ENCODE data around the gene CAMK2D. TPM values are rescaled to one million over a fixed set of nuclear protein-coding genes. Genes with fewer than 3 reads are reported as not detected.

CAMK2D gene
- total RNA-seq, 1 experiment from 2014 or later: 29.5 TPM

DNA sequence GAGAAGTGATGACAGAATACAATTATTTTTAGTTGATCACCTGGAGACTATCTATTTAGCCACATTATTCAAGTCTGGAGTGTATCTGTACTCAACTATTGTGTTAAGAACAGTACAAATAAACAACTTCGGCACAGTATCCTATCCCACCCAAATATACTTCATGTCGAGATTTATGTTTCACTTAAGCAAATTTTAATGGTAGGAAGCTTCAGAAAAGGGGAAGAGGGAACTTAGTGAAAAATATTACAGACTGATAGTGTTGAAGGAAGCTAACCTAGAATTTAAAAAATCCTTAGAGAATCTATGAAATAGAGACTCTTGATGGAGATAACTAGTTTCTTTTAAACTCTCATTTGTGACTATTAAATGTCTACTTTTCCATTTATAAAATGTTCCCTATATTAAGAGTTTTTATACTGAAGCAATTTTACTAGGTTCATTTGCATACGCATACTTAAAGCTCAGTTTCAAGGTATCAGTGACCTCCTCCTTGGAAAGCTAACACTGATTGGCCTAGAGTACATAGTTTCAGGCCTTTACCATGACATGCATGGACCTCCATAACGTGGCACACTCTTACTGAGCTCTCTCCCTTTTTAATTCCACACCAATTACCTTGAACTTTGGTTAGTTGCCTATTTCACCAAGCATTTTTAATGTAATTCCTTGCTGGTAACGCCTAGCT lies 197.7 kb downstream of the CAMK2D start:
- Histone ChIP-seq H3K4me3 (ENCODE audit: low read depth in 2 of 2, low read length in 2 of 2) (no peak overlapping the region), H3K27me3 (ENCODE audit: control insufficient read depth, insufficient read depth, low read length) (no peaks in the 10 kb centered on the region), H3K9me3 (ENCODE audit: control insufficient read depth, insufficient read depth, low read depth, low read length) (no peaks in the 10 kb centered on the region), H3K36me3 (ENCODE audit: control insufficient read depth, insufficient read depth, low read length) (no peaks in the 10 kb centered on the region), H3K27ac (ENCODE audit: low read length) (no peak overlapping the region), H3K4me1 (ENCODE audit: control insufficient read depth, insufficient read depth, low read length) (no peaks in the 10 kb centered on the region; the same call in 1 of the 2 replicates)
- in situ Hi-C loops (cut with HindIII; ENCODE audit: low pct_unique_long_range_greater_than_20kb, low sequenced_read_pairs): no loop called here
- DNase-seq (ENCODE audit: low read depth, low spot score) (no peak), ATAC-seq (no peak)
- TF ChIP-seq TCF7L2 (IDR thresholded peaks at IDR 0.05; ENCODE audit: low read depth, low read length) (no peak), POLR2AphosphoS5 (IDR thresholded peaks at IDR 0.05; ENCODE audit: low read depth, low read length) (no peak), SIN3A (IDR thresholded peaks at IDR 0.05; ENCODE audit: borderline replicate concordance, insufficient read depth, low read depth, low read length) (no peak)
- TF ChIP-seq, protein P1, sequence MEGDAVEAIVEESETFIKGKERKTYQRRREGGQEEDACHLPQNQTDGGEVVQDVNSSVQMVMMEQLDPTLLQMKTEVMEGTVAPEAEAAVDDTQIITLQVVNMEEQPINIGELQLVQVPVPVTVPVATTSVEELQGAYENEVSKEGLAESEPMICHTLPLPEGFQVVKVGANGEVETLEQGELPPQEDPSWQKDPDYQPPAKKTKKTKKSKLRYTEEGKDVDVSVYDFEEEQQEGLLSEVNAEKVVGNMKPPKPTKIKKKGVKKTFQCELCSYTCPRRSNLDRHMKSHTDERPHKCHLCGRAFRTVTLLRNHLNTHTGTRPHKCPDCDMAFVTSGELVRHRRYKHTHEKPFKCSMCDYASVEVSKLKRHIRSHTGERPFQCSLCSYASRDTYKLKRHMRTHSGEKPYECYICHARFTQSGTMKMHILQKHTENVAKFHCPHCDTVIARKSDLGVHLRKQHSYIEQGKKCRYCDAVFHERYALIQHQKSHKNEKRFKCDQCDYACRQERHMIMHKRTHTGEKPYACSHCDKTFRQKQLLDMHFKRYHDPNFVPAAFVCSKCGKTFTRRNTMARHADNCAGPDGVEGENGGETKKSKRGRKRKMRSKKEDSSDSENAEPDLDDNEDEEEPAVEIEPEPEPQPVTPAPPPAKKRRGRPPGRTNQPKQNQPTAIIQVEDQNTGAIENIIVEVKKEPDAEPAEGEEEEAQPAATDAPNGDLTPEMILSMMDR (IDR thresholded peaks at IDR 0.05): no peak
- TF ChIP-seq, protein P2, sequence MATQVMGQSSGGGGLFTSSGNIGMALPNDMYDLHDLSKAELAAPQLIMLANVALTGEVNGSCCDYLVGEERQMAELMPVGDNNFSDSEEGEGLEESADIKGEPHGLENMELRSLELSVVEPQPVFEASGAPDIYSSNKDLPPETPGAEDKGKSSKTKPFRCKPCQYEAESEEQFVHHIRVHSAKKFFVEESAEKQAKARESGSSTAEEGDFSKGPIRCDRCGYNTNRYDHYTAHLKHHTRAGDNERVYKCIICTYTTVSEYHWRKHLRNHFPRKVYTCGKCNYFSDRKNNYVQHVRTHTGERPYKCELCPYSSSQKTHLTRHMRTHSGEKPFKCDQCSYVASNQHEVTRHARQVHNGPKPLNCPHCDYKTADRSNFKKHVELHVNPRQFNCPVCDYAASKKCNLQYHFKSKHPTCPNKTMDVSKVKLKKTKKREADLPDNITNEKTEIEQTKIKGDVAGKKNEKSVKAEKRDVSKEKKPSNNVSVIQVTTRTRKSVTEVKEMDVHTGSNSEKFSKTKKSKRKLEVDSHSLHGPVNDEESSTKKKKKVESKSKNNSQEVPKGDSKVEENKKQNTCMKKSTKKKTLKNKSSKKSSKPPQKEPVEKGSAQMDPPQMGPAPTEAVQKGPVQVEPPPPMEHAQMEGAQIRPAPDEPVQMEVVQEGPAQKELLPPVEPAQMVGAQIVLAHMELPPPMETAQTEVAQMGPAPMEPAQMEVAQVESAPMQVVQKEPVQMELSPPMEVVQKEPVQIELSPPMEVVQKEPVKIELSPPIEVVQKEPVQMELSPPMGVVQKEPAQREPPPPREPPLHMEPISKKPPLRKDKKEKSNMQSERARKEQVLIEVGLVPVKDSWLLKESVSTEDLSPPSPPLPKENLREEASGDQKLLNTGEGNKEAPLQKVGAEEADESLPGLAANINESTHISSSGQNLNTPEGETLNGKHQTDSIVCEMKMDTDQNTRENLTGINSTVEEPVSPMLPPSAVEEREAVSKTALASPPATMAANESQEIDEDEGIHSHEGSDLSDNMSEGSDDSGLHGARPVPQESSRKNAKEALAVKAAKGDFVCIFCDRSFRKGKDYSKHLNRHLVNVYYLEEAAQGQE (IDR thresholded peaks at IDR 0.05; ENCODE audit: insufficient read depth in 1 of 2, low read depth in 2 of 2, low read length in 1 of 2): no peak
- ChIA-PET POLR2A (no interaction called here), CTCF (no interaction called here)
- intact Hi-C loops (cut with micrococcal nuclease; ENCODE audit: unreplicated experiment): no loop called here
- BruUV-seq (replicated peaks): no TSS peak

DNA sequence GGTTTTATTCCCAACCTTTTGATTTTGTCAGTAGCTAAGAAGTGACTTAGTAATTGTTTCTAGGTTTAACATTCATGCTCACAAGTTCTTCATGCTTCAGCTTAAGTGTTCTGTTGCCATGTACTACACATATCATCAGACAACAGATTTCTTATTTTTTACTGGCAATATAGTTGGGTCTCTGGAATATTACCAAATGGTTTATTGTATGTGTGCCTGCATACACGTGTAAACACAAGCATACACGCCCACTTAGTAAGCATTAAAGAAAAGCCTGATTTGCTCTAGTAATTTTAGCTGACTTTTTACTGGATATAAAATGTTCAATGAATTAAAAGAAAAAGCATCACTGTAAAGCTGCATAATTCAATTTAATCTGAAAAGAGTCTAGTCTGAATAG lies 199.8 kb downstream of the CAMK2D start:
- Histone ChIP-seq H3K9me3 (ENCODE audit: control insufficient read depth, insufficient read depth, low read depth, low read length) (no peaks in the 10 kb centered on the region), H3K36me3 (ENCODE audit: control insufficient read depth, insufficient read depth, low read length) (no peaks in the 10 kb centered on the region), H3K4me3 (ENCODE audit: low read depth in 2 of 2, low read length in 2 of 2) (no peak overlapping the region), H3K4me1 (ENCODE audit: control insufficient read depth, insufficient read depth, low read length) (no peaks in the 10 kb centered on the region; the same call in 1 of the 2 replicates), H3K27ac (ENCODE audit: low read length) (no peak overlapping the region), H3K27me3 (ENCODE audit: control insufficient read depth, insufficient read depth, low read length) (no peaks in the 10 kb centered on the region)
- TF ChIP-seq, protein P2 (IDR thresholded peaks at IDR 0.05; ENCODE audit: insufficient read depth in 1 of 2, low read depth in 2 of 2, low read length in 1 of 2): no peak
- TF ChIP-seq, protein P1 (IDR thresholded peaks at IDR 0.05): no peak
- no peak for TF ChIP-seq POLR2AphosphoS5 (IDR thresholded peaks at IDR 0.05; ENCODE audit: low read depth, low read length)
- no peak for TF ChIP-seq TCF7L2 (IDR thresholded peaks at IDR 0.05; ENCODE audit: low read depth, low read length)
- no peak for TF ChIP-seq SIN3A (IDR thresholded peaks at IDR 0.05; ENCODE audit: borderline replicate concordance, insufficient read depth, low read depth, low read length)
- intact Hi-C loops (cut with micrococcal nuclease; ENCODE audit: unreplicated experiment): no loop called here
- in situ Hi-C loops (cut with HindIII; ENCODE audit: low pct_unique_long_range_greater_than_20kb, low sequenced_read_pairs): no loop called here
- BruUV-seq (replicated peaks): no TSS peak
- DNase-seq (ENCODE audit: low read depth, low spot score) (no peak), ATAC-seq (no peak)
- CTCF ChIA-PET: interaction anchor here (0.6 kb wide), 1 partner anchor 249 kb away, joined by 3 read pairs; no protein-coding TSS in a partner anchor
- POLR2A ChIA-PET: no interaction called here
